Neural cell (in vitro differentiated cells): ENCODE results near the gene CEMIP.
A peak's percentile ranks its signal among the peaks of the same experiment; 100 is the strongest.

Source experiments
- CTCF ChIP-seq: fragments of 450-650 bp; IDR thresholded peaks from 2 replicates; pipeline ENCODE4 v1.5.1; 2014; ENCODE audit warnings: antibody characterized with exemption, mild to moderate bottlenecking, moderate library complexity; ENCODE audit not compliant: poor library complexity, severe bottlenecking
- EP300 ChIP-seq: fragments of 450-650 bp; conservative IDR thresholded peaks from 2 replicates; pipeline ENCODE4 v1.6.1; 2014; ENCODE audit warnings: antibody characterized with exemption, mild to moderate bottlenecking, moderate library complexity; ENCODE audit not compliant: poor library complexity, severe bottlenecking
- EZH2 ChIP-seq: fragments of 200-600, 300-800 bp; shearing (Covaris generic), sonication (generic); IDR thresholded peaks from 2 replicates; pipeline ENCODE4 v1.6.1; 2014; ENCODE audit warnings: antibody characterized with exemption, low read length, borderline replicate concordance, mild to moderate bottlenecking; ENCODE audit not compliant: insufficient read depth, poor library complexity, severe bottlenecking
- RAD21 ChIP-seq: fragments of 450-650 bp; conservative IDR thresholded peaks from 2 replicates; pipeline ENCODE4 v1.6.1; 2014; ENCODE audit warnings: antibody characterized with exemption, mild to moderate bottlenecking, moderate library complexity
- REST ChIP-seq: IDR thresholded peaks from 2 replicates; pipeline ENCODE4 v1.6.1; 2012; ENCODE audit warnings: borderline replicate concordance

GRCh38 chr15:80730387-80730786, 48.8 kb upstream of the CEMIP start:
- TF ChIP-seq CTCF (no peak), REST (no peak), EZH2 (no peak), RAD21 (no peak), EP300 (peak; percentile 86)
